ENCODE results near the gene FAM43A. TPM values are rescaled to one million over a fixed set of nuclear protein-coding genes. Genes with fewer than 3 reads are reported as not detected.

FAM43A gene
- total RNA-seq, 1 donor from 2014 or later = 2.9 TPM

DNA sequence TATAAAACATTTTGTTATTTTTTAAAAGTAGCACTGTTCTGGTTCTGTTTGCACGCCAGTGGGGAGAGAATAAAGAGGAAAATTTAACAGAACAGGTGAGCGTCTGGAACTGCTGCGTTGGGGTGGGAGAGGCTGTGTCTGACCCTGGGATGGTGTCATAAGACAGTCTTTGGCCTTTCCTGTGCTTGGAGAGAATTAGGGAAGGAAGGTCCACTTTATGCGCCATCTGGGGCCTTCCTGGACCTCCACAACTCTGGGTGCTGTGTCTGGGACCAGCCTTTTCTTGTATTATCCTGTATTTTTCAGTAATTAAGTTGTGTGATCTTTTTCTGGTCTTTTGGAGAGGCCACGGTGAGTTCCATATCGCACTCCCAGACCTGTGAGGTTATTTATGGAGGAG is 3.3 kb downstream of the FAM43A start:
- DNase-seq (ENCODE audit: low read depth) = no peak
- Histone ChIP-seq H3K27me3 (ENCODE audit: control insufficient read depth, insufficient read depth, low read length) (no peaks in the 10 kb centered on the region), H3K36me3 (ENCODE audit: control insufficient read depth, insufficient read depth, low read length) (no peaks in the 10 kb centered on the region), H3K4me3 (ENCODE audit: low read depth, low read length) (no peak overlapping the region)
- FAIRE-seq = no peak
- TF ChIP-seq, protein P1, sequence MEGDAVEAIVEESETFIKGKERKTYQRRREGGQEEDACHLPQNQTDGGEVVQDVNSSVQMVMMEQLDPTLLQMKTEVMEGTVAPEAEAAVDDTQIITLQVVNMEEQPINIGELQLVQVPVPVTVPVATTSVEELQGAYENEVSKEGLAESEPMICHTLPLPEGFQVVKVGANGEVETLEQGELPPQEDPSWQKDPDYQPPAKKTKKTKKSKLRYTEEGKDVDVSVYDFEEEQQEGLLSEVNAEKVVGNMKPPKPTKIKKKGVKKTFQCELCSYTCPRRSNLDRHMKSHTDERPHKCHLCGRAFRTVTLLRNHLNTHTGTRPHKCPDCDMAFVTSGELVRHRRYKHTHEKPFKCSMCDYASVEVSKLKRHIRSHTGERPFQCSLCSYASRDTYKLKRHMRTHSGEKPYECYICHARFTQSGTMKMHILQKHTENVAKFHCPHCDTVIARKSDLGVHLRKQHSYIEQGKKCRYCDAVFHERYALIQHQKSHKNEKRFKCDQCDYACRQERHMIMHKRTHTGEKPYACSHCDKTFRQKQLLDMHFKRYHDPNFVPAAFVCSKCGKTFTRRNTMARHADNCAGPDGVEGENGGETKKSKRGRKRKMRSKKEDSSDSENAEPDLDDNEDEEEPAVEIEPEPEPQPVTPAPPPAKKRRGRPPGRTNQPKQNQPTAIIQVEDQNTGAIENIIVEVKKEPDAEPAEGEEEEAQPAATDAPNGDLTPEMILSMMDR (IDR thresholded peaks at IDR 0.05; ENCODE audit: insufficient read depth, low read length, severe bottlenecking) = no peak

DNA sequence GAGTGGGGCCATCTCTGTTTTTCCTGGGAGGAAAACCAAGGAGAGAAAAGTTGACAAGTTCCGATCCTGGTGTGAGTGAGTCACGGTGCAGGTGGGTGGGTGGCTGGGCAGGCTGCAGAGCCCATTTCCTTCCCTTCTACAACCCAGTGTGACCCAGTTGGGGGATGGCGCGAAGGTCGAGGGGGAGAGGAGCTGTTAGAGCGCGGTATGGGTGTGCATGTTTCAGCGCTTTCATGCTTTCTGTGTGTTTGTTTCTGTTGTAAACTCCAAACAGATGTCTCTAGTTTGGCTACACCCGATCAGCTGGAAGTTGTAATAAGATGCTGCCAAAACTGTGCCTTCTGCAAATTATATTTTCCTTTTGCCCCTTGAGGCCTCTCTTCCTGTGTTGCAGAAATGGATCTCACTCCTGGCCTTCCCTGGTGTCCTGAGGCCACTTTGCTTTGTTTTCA is 3.8 kb downstream of the FAM43A start:
- DNase-seq (ENCODE audit: low read depth) (no peak), FAIRE-seq (no peak)
- TF ChIP-seq, protein P1 (IDR thresholded peaks at IDR 0.05; ENCODE audit: insufficient read depth, low read length, severe bottlenecking) = no peak

DNA sequence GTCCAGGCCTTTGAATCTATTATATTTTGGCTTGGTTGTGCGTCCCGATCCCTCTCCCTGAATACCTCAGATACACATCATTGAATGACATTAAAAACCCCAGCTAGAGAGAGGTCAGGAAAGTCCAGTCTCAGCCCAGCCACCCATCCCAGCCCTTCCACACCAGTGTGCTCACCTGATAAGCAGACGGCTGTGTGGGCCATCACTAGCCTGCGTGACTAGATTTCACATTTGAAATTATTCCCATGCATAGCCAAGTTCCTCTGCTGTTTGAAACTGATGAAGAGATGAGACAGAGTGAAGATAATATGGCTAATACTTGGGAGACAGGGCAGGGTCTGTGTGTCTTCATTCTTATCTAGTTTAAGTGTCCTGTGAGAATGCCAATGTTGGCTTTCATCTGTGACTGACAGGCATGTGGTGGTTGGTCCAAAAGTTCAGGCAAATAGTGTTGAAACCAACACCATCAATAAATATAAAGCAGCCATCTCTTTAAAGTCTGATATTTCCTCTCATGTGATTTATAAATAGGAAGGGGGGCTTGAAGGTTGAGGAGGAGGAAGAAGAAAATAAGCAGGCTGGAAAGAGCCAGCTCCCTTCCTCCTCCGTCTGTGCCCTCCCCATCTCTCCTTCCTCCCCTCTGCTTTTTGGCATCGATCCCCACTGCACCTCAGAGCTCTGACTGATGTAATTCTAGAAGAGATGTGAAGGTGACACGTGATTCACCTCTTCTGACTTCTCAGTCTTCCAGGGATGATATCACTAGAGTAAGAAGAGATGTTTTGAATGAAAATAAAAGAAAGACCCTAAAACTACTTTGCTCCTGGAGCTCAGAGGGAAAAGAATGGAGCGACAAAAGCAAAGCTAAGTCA is 5.1 kb downstream of the FAM43A start:
- H3K27me3 ChIP-seq (ENCODE audit: control insufficient read depth, insufficient read depth, low read length) = no peaks in the 10 kb centered on the region
- no peak for FAIRE-seq
- TF ChIP-seq, protein P1 (IDR thresholded peaks at IDR 0.05; ENCODE audit: insufficient read depth, low read length, severe bottlenecking) = no peak
- H3K4me3 ChIP-seq (ENCODE audit: low read depth, low read length) = no peak overlapping the region
- no peaks in the 10 kb centered on the region for H3K36me3 ChIP-seq (ENCODE audit: control insufficient read depth, insufficient read depth, low read length)
- DNase-seq (ENCODE audit: low read depth) = peak; percentile 56

More for the DNA sequence above, 3.8 kb downstream of the FAM43A start:
- no peaks in the 10 kb centered on the region for H3K27me3 ChIP-seq (ENCODE audit: control insufficient read depth, insufficient read depth, low read length)
- H3K36me3 ChIP-seq (ENCODE audit: control insufficient read depth, insufficient read depth, low read length) = no peaks in the 10 kb centered on the region
- H3K4me3 ChIP-seq (ENCODE audit: low read depth, low read length) = no peak overlapping the region

DNA sequence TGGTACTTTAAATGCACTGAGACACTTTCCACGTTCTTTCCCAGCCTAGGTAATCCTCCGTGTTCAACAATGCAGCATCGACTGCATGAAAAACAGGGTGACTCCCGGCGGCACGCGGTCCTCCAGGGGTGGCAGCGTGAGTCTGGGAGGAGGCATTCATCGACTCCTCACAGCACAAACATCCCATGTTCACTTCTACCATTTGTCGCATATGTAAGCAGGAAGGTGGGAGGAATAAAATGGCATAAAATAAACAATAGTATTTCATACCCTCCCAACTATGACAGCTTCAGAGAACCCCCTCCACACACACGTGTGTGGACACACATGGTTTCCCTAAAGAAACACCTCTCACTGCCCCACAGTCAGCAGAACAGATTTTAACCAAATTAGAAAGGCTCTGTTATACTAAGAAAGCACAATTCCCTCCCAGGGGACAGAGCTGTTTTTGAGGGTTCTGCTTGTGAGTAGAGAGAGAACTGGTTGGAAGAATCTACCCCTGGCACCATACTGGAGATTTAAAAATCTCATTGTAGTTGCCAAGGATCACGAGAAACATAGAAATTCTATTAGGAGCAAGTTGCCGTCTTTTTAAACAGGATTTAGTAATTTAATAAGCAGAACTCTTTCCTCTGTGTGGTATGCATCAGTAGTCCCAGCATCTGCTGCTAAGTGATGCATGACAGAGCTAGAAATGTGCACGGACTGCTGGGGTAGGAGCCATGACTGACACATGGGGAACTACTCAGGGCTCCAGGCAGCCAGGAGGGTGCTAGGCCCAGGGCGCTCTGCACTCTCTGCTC is 6.0 kb downstream of the FAM43A start:
- no peak for DNase-seq (ENCODE audit: low read depth)
- no peaks in the 10 kb centered on the region for H3K27me3 ChIP-seq (ENCODE audit: control insufficient read depth, insufficient read depth, low read length)
- TF ChIP-seq, protein P1 (IDR thresholded peaks at IDR 0.05; ENCODE audit: insufficient read depth, low read length, severe bottlenecking) = no peak

DNA sequence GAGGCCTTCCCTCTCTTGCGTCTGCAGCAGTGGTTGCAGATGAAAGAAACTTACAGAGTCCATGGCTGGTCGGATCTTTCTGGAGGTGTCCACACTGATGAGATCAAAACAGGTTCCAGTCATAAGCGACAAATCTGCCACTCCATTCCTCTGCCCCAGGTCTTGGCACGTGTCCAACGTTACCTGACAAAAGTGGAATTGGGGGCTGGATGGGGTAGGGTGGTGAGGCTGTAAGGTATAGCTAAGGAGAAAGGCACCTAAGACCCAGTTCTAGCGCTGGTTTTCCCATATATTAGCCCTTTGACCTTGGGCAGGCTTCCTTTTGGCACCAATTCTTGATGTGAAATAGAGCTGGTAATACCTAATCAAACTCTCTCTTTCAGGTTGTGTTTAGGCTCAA is 11.0 kb downstream of the FAM43A start:
- Histone ChIP-seq H3K36me3 (ENCODE audit: control insufficient read depth, insufficient read depth, low read length) (no peaks in the 10 kb centered on the region), H3K27me3 (ENCODE audit: control insufficient read depth, insufficient read depth, low read length) (peaks cover 2% of the 10 kb centered on the region), H3K4me3 (ENCODE audit: low read depth, low read length) (no peak overlapping the region)
- no peak for FAIRE-seq
- DNase-seq (ENCODE audit: low read depth) = no peak
- TF ChIP-seq, protein P1 (IDR thresholded peaks at IDR 0.05; ENCODE audit: insufficient read depth, low read length, severe bottlenecking) = no peak

More for the DNA sequence above, 6.0 kb downstream of the FAM43A start:
- Histone ChIP-seq H3K4me3 (ENCODE audit: low read depth, low read length) (no peak overlapping the region), H3K36me3 (ENCODE audit: control insufficient read depth, insufficient read depth, low read length) (no peaks in the 10 kb centered on the region)
- FAIRE-seq = no peak

Measured in bronchial epithelial cell (primary cell).